Suprapubic skin (tissue), 4 donors: Measurements from ENCODE around the gene SYN1.

Source experiments
- POLR2A ChIP-seq, 2 donors: fragments of 450-650 bp; IDR thresholded peaks; one replicate each; pipeline ENCODE4 v1.6.1; 2017; ENCODE audit warnings: antibody characterized with exemption in 2 of 2, mild to moderate bottlenecking in 2 of 2, moderate library complexity in 2 of 2
- POLR2AphosphoS5 ChIP-seq, 3 donors: sonication (generic); formaldehyde crosslinking; IDR thresholded peaks; one replicate each; pipeline ENCODE4 v1.6.1; 2017; ENCODE audit warnings: antibody characterized with exemption in 3 of 3
- TF ChIP-seq, protein P1 (sequence below), 2 donors: fragments of 200-600 bp in 1 of 2; fragments of 450-650 bp in 1 of 2; sonication (generic) in 1 of 2; IDR thresholded peaks; one replicate each; pipeline ENCODE4 v1.5.1; 2016 to 2019; ENCODE audit warnings: antibody characterized with exemption in 2 of 2, mild to moderate bottlenecking in 1 of 2, moderate library complexity in 1 of 2

GRCh38 chrX:47610511-47610910 is 9.1 kb downstream of the SYN1 start:
- TF ChIP-seq, protein P1, sequence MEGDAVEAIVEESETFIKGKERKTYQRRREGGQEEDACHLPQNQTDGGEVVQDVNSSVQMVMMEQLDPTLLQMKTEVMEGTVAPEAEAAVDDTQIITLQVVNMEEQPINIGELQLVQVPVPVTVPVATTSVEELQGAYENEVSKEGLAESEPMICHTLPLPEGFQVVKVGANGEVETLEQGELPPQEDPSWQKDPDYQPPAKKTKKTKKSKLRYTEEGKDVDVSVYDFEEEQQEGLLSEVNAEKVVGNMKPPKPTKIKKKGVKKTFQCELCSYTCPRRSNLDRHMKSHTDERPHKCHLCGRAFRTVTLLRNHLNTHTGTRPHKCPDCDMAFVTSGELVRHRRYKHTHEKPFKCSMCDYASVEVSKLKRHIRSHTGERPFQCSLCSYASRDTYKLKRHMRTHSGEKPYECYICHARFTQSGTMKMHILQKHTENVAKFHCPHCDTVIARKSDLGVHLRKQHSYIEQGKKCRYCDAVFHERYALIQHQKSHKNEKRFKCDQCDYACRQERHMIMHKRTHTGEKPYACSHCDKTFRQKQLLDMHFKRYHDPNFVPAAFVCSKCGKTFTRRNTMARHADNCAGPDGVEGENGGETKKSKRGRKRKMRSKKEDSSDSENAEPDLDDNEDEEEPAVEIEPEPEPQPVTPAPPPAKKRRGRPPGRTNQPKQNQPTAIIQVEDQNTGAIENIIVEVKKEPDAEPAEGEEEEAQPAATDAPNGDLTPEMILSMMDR (IDR thresholded peaks at IDR 0.05) = no peak
- no peak for TF ChIP-seq POLR2AphosphoS5 (IDR thresholded peaks at IDR 0.05)
- no peak for TF ChIP-seq POLR2A (IDR thresholded peaks at IDR 0.05)
